ENCODE data around the gene MEGF8. TPM values are rescaled to one million over a fixed set of nuclear protein-coding genes. Genes with fewer than 3 reads are reported as not detected.

Gene MEGF8
- total and polyA plus RNA-seq, 10 of the 15 experiments (the other 5 are each of a cell fraction or from before 2014, with no cell fraction given), result 0.43 to 12.8 (median 2.7) TPM

GRCh38 chr19:42426643-42427042 is 101.2 kb downstream of the MEGF8 start:
- H3K36me3 ChIP-seq (ENCODE audit: control insufficient read depth in 2 of 2, insufficient read depth in 2 of 2, low read length in 1 of 2), result no peaks in the 10 kb centered on the region
- H3K27me3 ChIP-seq (replicated peaks in 1 of 2; ENCODE audit: control insufficient read depth in 2 of 2, insufficient read depth in 2 of 2, low read length in 1 of 2), result no peaks in the 10 kb centered on the region
- H3K4me2 ChIP-seq (ENCODE audit: control insufficient read depth, insufficient read depth), result no peak overlapping the region
- no peaks in the 10 kb centered on the region for H3K9me3 ChIP-seq (replicated peaks; ENCODE audit: control insufficient read depth, insufficient read depth, low read length)
- ChIA-PET RAD21 (ENCODE audit: unreplicated experiment) (no interaction called here), SMC1A (ENCODE audit: uncharacterized antibody, unreplicated experiment) (no interaction called here), POLR2A (interaction anchor here (0.6 kb wide), 1 partner anchor 1506 kb away, joined by 4 read pairs; no protein-coding TSS in a partner anchor), CTCF (interaction anchor here (4.0 to 4.4 kb wide), 2 partner anchors 11 to 14 kb away, joined by 26 to 27 read pairs; no protein-coding TSS in a partner anchor)
- no peak overlapping the region for H3K9ac ChIP-seq (ENCODE audit: control insufficient read depth, insufficient read depth, low read length)
- no TSS peak for BruUV-seq (replicated peaks)
- intact Hi-C loops (cut with micrococcal nuclease; ENCODE audit: unreplicated experiment) (no loop called here), in situ Hi-C loops (cut with MboI) (no loop called here)
- H3K79me2 ChIP-seq (ENCODE audit: control insufficient read depth, insufficient read depth, low read length), result peaks cover 4% of the 10 kb centered on the region
- H2AFZ ChIP-seq (ENCODE audit: control insufficient read depth, low read depth, low read length), result no peak overlapping the region
- H3K4me1 ChIP-seq (ENCODE audit: control insufficient read depth, insufficient read depth, low read length), result peaks cover 7% of the 10 kb centered on the region
- ATAC-seq (no peak), FAIRE-seq (no peak), DNase-seq (ENCODE audit: low read depth, low spot score) (no peak)
- 60% methylated on average over 3 of the region's 3 CpGs for WGBS (ENCODE audit: insufficient coverage, insufficient replicate concordance, low lambda C conversion rate, missing lambda C conversion rate)
- H3K4me3 ChIP-seq, result no peak overlapping the region
- no peak overlapping the region for H3K27ac ChIP-seq (ENCODE audit: control insufficient read depth, insufficient read depth)
- no peaks in the 10 kb centered on the region for H4K20me1 ChIP-seq (ENCODE audit: control insufficient read depth, insufficient read depth)
- TF ChIP-seq BCL3 (IDR thresholded peaks at IDR 0.05; ENCODE audit: borderline replicate concordance, insufficient read depth, low read depth, low read length, poor library complexity, severe bottlenecking) (no peak), IRF5 (IDR thresholded peaks at IDR 0.05; ENCODE audit: borderline replicate concordance) (no peak), ASH2L (IDR thresholded peaks at IDR 0.05; ENCODE audit: borderline replicate concordance, low read depth) (no peak), IRF4 (IDR thresholded peaks at IDR 0.05; ENCODE audit: low read depth, low read length) (no peak), YBX1 (IDR thresholded peaks at IDR 0.05) (no peak), SMAD5 (IDR thresholded peaks at IDR 0.05; ENCODE audit: low read depth) (no peak), LARP7 (IDR thresholded peaks at IDR 0.05) (no peak), GABPA (IDR thresholded peaks at IDR 0.05; ENCODE audit: low read depth) (no peak), CHD1 (IDR thresholded peaks at IDR 0.05; ENCODE audit: low read depth, low read length) (no peak), IKZF2 (IDR thresholded peaks at IDR 0.05) (no peak), E4F1 (IDR thresholded peaks at IDR 0.05; ENCODE audit: borderline replicate concordance, partially characterized antibody) (no peak), ZNF274 (IDR thresholded peaks at IDR 0.05; ENCODE audit: insufficient read depth, insufficient read length) (no peak), NKRF (conservative IDR thresholded peaks at IDR 0.05) (no peak), YY1 (IDR thresholded peaks at IDR 0.05; ENCODE audit: low read depth, low read length) (no peak)

Measured in GM12878 (cell line).